Neural cell (in vitro differentiated cells): ENCODE results near the gene MXRA7.

ENCODE experiments used
- CTCF ChIP-seq: fragments of 450-650 bp; IDR thresholded peaks from 2 replicates; pipeline ENCODE4 v1.5.1; 2014; ENCODE audit warnings: antibody characterized with exemption, mild to moderate bottlenecking, moderate library complexity; ENCODE audit not compliant: poor library complexity, severe bottlenecking
- EZH2 ChIP-seq: fragments of 200-600, 300-800 bp; shearing (Covaris generic), sonication (generic); IDR thresholded peaks from 2 replicates; pipeline ENCODE4 v1.6.1; 2014; ENCODE audit warnings: antibody characterized with exemption, low read length, borderline replicate concordance, mild to moderate bottlenecking; ENCODE audit not compliant: insufficient read depth, poor library complexity, severe bottlenecking
- REST ChIP-seq: IDR thresholded peaks from 2 replicates; pipeline ENCODE4 v1.6.1; 2012; ENCODE audit warnings: borderline replicate concordance

GRCh38 chr17:76686538-76687297 lies 24.0 kb downstream of the MXRA7 start:
- no peak for TF ChIP-seq EZH2
- peak; percentile 33 for TF ChIP-seq REST
- TF ChIP-seq CTCF: no peak
